AG09309 (cell line): ENCODE results near the gene GNAS.
"Not testable (repeated sequence)": the region's sequence is repeated elsewhere in the genome, so short reads cannot be mapped to it uniquely, and the experiment has no call there.

Experiments used
- DNase-seq: peaks from one replicate; pipeline ENCODE4 v3.0.0-alpha.2; 2010; ENCODE audit warnings: low read depth
- H3K4me3 ChIP-seq: 2 replicates; pipeline ENCODE4 v1.5.1; 2011; ENCODE audit warnings: mild to moderate bottlenecking, low read depth, low read length, moderate library complexity; ENCODE audit not compliant: control insufficient read depth
- CTCF ChIP-seq: IDR thresholded peaks from 2 replicates; pipeline ENCODE4 v1.5.1; 2011; ENCODE audit warnings: mild to moderate bottlenecking, low read depth, low read length, inconsistent platforms; ENCODE audit not compliant: insufficient read depth, control insufficient read depth; ENCODE audit errors: missing control alignments

GNAS gene

GRCh38 chr20:58818586-58819285 lies 33.8 kb upstream of the GNAS start:
- DNase-seq: peak; percentile 67
- TF ChIP-seq CTCF: no peak
- H3K4me3 ChIP-seq: no peak overlapping the region

- TF ChIP-seq CTCF: no peak
- H3K4me3 ChIP-seq: no peak overlapping the region
- DNase-seq: no peak
Measured at GRCh38 chr20:58819921-58820320, 32.6 kb upstream of the GNAS start.

- DNase-seq: not testable (repeated sequence)
Measured at GRCh38 chr20:58820515-58820914, 32.0 kb upstream of the GNAS start.

GRCh38 chr20:58822149-58822548 lies 30.4 kb upstream of the GNAS start:
- H3K4me3 ChIP-seq: no peak overlapping the region
- peak; percentile 6 for TF ChIP-seq CTCF
- no peak for DNase-seq

More at GRCh38 chr20:58820515-58820914, 32.0 kb upstream of the GNAS start:
- H3K4me3 ChIP-seq: not testable (repeated sequence)

GRCh38 chr20:58822748-58823730 lies 29.5 kb upstream of the GNAS start:
- TF ChIP-seq CTCF: no peak
- no peak overlapping the region for H3K4me3 ChIP-seq
- no peak for DNase-seq

GRCh38 chr20:58824843-58825242 lies 27.7 kb upstream of the GNAS start:
- no peak for DNase-seq
- no peak for TF ChIP-seq CTCF
- no peak overlapping the region for H3K4me3 ChIP-seq

GRCh38 chr20:58825450-58825849 lies 27.1 kb upstream of the GNAS start:
- H3K4me3 ChIP-seq: no peak overlapping the region
- TF ChIP-seq CTCF: no peak
- no peak for DNase-seq
